ENCODE data around the gene OVOL1. TPM values are rescaled to one million over a fixed set of nuclear protein-coding genes. Genes with fewer than 3 reads are reported as not detected.

The OVOL1 gene
- total and polyA plus RNA-seq, 2 of the 13 experiments (the other 11 are each of a cell fraction or from before 2014, with no cell fraction given): 0.01 TPM; not detected in 1

DNA sequence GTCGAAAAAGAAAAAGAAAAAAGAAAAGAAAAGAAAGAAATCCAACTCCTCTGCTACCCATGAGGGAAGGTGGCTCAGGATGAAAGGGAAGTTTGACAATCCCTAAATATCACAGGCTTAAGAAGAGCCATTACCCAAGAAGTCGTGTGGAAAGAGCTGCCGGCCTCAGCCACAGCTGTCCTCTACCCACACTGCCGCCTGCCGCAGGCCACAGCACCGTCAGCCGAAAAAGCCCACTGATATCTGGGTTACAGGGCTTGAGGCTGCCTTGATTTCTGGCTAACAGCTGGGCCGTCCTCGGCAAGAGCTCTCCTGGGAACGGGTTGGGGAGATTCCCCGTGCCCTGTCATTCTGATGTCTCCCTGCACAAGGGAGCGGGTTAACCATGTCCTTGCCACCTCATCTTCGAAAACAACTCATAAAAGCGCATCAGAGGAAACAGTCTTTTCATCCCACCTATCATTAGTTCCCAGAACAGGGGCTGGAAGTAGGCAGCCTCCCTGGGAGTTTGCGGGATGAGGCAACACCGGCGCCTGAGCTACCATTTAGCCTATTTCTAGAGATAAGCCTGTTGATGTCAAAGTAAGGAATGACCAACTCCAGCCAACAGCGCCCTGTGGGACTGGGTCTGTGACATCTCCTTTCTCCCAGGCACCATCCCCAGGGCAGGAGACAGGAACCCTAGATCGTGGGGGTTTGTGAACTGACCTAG is 25.1 kb downstream of the OVOL1 start:
- ChIA-PET CTCF (ENCODE audit: low intra/inter-chr PET ratio, low total read pairs) (no interaction called here), POLR2A (interaction anchor here (0.7 kb wide), 1 partner anchor 83 kb away, joined by 3 read pairs; no protein-coding TSS in a partner anchor)
- H3K4me1 ChIP-seq (ENCODE audit: insufficient read depth, low read length): peaks cover 4% of the 10 kb centered on the region
- no peaks in the 10 kb centered on the region for H3K79me2 ChIP-seq (ENCODE audit: insufficient read depth, low read length)
- in situ Hi-C loops (cut with HindIII; ENCODE audit: extremely low pct_ligation_motif_present, low pct_unique_long_range_greater_than_20kb) (loop anchor here (10.0 kb wide), 1 partner anchor 97 kb away; the partner anchor contains the start of gene KAT5), intact Hi-C loops (cut with micrococcal nuclease; ENCODE audit: unreplicated experiment) (no loop called here)
- no peak overlapping the region for H3K4me2 ChIP-seq (ENCODE audit: low read depth, low read length)
- DNase-seq (ENCODE audit: low spot score): no peak
- H3K27me3 ChIP-seq (ENCODE audit: control insufficient read depth in 1 of 2, insufficient read depth in 2 of 2, low read length in 2 of 2): peaks cover 11 to 58% of the 10 kb centered on the region in 2 experiments; a peak in 4 of 5 replicates
- no peak for FAIRE-seq
- no peak overlapping the region for H3K9ac ChIP-seq (ENCODE audit: insufficient read depth, low read depth, low read length)
- no peak overlapping the region for H2AFZ ChIP-seq (ENCODE audit: low read length)
- no peak overlapping the region for H3K4me3 ChIP-seq (replicated peaks in 1 of 3; ENCODE audit: insufficient read depth in 1 of 3, low read depth in 2 of 3, low read length in 3 of 3)
- WGBS (ENCODE audit: low lambda C conversion rate): 40% methylated on average over 12 of the region's 19 CpGs
- TF ChIP-seq, protein P1, sequence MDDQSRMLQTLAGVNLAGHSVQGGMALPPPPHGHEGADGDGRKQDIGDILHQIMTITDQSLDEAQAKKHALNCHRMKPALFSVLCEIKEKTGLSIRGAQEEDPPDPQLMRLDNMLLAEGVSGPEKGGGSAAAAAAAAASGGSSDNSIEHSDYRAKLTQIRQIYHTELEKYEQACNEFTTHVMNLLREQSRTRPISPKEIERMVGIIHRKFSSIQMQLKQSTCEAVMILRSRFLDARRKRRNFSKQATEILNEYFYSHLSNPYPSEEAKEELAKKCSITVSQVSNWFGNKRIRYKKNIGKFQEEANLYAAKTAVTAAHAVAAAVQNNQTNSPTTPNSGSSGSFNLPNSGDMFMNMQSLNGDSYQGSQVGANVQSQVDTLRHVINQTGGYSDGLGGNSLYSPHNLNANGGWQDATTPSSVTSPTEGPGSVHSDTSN (CRISPR knock-in tag; IDR thresholded peaks at IDR 0.05; ENCODE audit: borderline replicate concordance): no peak
- TF ChIP-seq ZNF652 (CRISPR knock-in tag; IDR thresholded peaks at IDR 0.05; ENCODE audit: borderline replicate concordance, low read depth): 0 out of 2 replicates have a peak, but pooled peaks have one; percentile 12
- TF ChIP-seq ZNF543 (CRISPR knock-in tag; IDR thresholded peaks at IDR 0.05): no peak
- no peak for TF ChIP-seq RARA (CRISPR knock-in tag; IDR thresholded peaks at IDR 0.05)
- TF ChIP-seq HMG20B (CRISPR knock-in tag; conservative IDR thresholded peaks at IDR 0.05): no peak
- H3K36me3 ChIP-seq (replicated peaks in 1 of 2; ENCODE audit: control insufficient read depth in 1 of 2, insufficient read depth in 2 of 2, low read length in 2 of 2): no peaks in the 10 kb centered on the region
- no peaks in the 10 kb centered on the region for H4K20me1 ChIP-seq (ENCODE audit: insufficient read depth, low read length)
- H3K9me3 ChIP-seq (ENCODE audit: low read length): no peaks in the 10 kb centered on the region
- ATAC-seq: peak; percentile 34; the same call in 1 of the 3 replicates
- BruUV-seq (replicated peaks): no TSS peak
- H3K27ac ChIP-seq (ENCODE audit: extremely low read length, insufficient read depth, low read length): no peak overlapping the region

Measured in HepG2 (cell line).